Heart left ventricle (tissue), 16 donors: ENCODE data around the gene RAB6B. TPM values are rescaled to one million over a fixed set of nuclear protein-coding genes. Genes with fewer than 3 reads are reported as not detected.

Experiments
- ATAC-seq, 4 donors: fragments of 200-7000 bp; cut with Tn5 transposase; one replicate each; pipeline ENCODE4 v1.9.1; 2020 to 2022; ENCODE audit warnings: moderate library complexity in 4 of 4, mild to moderate bottlenecking in 3 of 4, moderate number of reproducible peaks in 1 of 4
- DNase-seq, 5 donors: peaks; one replicate each; pipeline ENCODE4 v3.0.0-alpha.2; 2020
- H3K27ac ChIP-seq, 12 donors: fragments of 200-600 bp; sonication (generic) in 4 of 12; one replicate each; pipeline versions ENCODE4 v1.5.0 to v1.8.0; 2016 to 2022; ENCODE audit warnings: mild to moderate bottlenecking in 2 of 12
- H3K27me3 ChIP-seq, 9 donors: fragments of 200-600 bp; sonication (generic) in 2 of 9; one replicate each; pipeline versions ENCODE4 v1.5.1 to v1.8.0; 2016 to 2022; ENCODE audit warnings: mild to moderate bottlenecking in 3 of 9
- H3K36me3 ChIP-seq, 9 donors: fragments of 200-600 bp; sonication (generic) in 2 of 9; one replicate each; pipeline versions ENCODE4 v1.5.0 to v1.8.0; 2018 to 2022; ENCODE audit warnings: mild to moderate bottlenecking in 2 of 9
- H3K4me1 ChIP-seq, 12 donors: fragments of 200-600 bp; sonication (generic) in 4 of 12; one replicate each; pipeline versions ENCODE4 v1.5.0 to v1.8.0; 2016 to 2022; ENCODE audit warnings: mild to moderate bottlenecking in 3 of 12
- H3K4me3 ChIP-seq, 12 donors: fragments of 200-600 bp; sonication (generic) in 4 of 12; one replicate each; pipeline versions ENCODE4 v1.5.0 to v1.8.0; 2017 to 2022; ENCODE audit warnings: mild to moderate bottlenecking in 9 of 12, moderate library complexity in 4 of 12
- H3K9me3 ChIP-seq, 12 donors: fragments of 200-600 bp; sonication (generic) in 4 of 12; one replicate each; pipeline versions ENCODE4 v1.5.0 to v1.8.0; 2016 to 2022; ENCODE audit warnings: mild to moderate bottlenecking in 1 of 12
- POLR2A ChIP-seq, 2 donors: fragments of 450-650 bp; IDR thresholded peaks; one replicate each; pipeline ENCODE4 v1.6.1; 2017; ENCODE audit warnings: antibody characterized with exemption in 2 of 2, mild to moderate bottlenecking in 2 of 2, moderate library complexity in 2 of 2
- WGBS, 4 donors: extraction: QIAGEN DNeasy Blood & Tissue Kit in 2 of 4; methylation state at CpG; one replicate each; pipeline versions ENCODE4 v1.1.5 to v1.1.7; 2013 to 2018; 5-methylcytosine and 5-hydroxymethylcytosine counted together
- intact Hi-C, 10 donors: fragments of 100-400 bp; cut with DNase I; formaldehyde crosslinking; loops; one replicate each; pipeline versions ENCODE4 v1.11.1 to v1.14.2; 2022
- polyA plus RNA-seq, 2 donors: library from polyadenylated mRNA; stranded (reverse); fragments of 200-250 nt; gene quantifications; one replicate each; pipeline ENCODE4 v1.2.3, GENCODE V29; 2013
- total RNA-seq, 9 donors: library from RNA; depleted of rRNA in 2 of 9; stranded (reverse); fragments of >200 nt in 2 of 9; fragmentation: NEBNext Ultra II Directional in 3 of 9; extraction: Animal tissue kit (Norgen Biotek cat#: 25700) in 3 of 9; gene quantifications; one replicate each; pipeline versions ENCODE4 v1.1.0 to v1.2.4, GENCODE V29; 2016 to 2023
- TF ChIP-seq, protein P1 (sequence below), 12 donors: fragments of 200-600 bp; sonication (generic) in 4 of 12; IDR thresholded peaks; one replicate each; pipeline versions ENCODE4 v1.5.0 to v1.8.0; 2018 to 2022; ENCODE audit warnings: antibody characterized with exemption in 12 of 12, mild to moderate bottlenecking in 5 of 12
- donor health status: ischemic (EF 13 %, LVEDD 7.1; RV severe dilation, severe dysfunction).
- donor health status: healthy with polysubstance abuse.
- donor health status: DM: no; HTN: yes; CAD: no.
- donor health status: DM: no; HTN: no; CAD: no.
- donor health status: ischemic (EF 25% LVEDD 6.9; RV normal size, moderate dysfunction).
- donor health status: ischemic (EF 25% LVEDD 5.7; RV mildly dilated, moderate dysfunction).
- donor health status: healthy.
- donor health status: DM: yes; HTN: yes; CAD: no.
- donor health status: ischemic (EF 35%, LVEDD 5.7; RV mildly dilated, moderate dysfunction).
- donor health status: nonischemic (EF 11% LVEDD 7.7; RV severe dilation, severe dysfunction).
- donor health status: DM: yes; HTN: yes; CAD: no.
- donor health status: PGD.
- donor health status: ischemic (EF 29% LVEDD 5.4; RV normal size, mild dysfunction).
- donor health status: nonischemic (EF 23%, LVEDD 6.1; RV moderate dilation, normal function).

RAB6B gene
- total and polyA plus RNA-seq, 11 donors = 12.4 to 57.2 (median 43.1) TPM

DNA sequence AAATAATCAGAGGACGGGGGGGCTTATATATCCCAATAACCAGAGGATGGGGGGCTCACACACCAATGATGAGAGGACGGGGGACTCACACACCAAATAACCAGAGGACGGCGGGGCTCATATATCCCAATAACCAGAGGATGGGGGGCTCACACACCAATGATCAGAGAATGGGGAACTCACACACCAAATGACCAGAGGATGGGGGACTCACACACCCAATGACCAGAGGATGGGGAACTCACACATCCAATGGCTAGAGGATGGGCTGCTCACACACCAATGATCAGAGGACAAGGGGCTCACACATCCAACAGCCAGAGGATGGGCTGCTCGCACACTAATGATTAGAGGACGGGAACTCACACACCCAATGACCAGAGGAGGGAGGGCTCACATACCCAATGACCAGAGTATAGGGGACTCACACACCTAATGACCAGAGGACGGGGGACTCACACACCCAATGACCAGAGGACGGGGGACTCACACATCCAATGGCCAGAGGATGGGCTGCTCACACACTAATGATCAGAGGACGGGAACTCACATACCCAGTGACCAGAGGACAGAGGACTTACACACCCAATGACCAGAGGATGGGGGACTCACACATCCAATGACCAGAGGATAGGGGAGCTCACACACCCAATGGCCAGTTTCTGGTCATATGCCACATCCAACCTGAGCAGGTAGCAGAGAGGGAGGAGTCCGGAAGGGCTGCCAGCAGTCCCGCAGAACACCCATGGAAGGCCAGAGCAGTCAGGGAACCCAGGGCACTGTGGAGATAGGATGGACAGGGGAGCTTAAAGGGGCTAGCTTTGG lies 10.6 kb downstream of the RAB6B start:
- ATAC-seq (no peak), DNase-seq (peak in 1 of 5 donors; percentile 9)
- Histone ChIP-seq H3K4me1 (peaks cover 0 to 41% (median 9%) of the 10 kb centered on the region in 12 donors), H3K36me3 (no peaks in the 10 kb centered on the region), H3K9me3 (peaks cover 0 to 8% (median 0%) of the 10 kb centered on the region in 12 donors), H3K27me3 (no peaks in the 10 kb centered on the region), H3K27ac (no peak overlapping the region), H3K4me3 (no peak overlapping the region)
- TF ChIP-seq, protein P1, sequence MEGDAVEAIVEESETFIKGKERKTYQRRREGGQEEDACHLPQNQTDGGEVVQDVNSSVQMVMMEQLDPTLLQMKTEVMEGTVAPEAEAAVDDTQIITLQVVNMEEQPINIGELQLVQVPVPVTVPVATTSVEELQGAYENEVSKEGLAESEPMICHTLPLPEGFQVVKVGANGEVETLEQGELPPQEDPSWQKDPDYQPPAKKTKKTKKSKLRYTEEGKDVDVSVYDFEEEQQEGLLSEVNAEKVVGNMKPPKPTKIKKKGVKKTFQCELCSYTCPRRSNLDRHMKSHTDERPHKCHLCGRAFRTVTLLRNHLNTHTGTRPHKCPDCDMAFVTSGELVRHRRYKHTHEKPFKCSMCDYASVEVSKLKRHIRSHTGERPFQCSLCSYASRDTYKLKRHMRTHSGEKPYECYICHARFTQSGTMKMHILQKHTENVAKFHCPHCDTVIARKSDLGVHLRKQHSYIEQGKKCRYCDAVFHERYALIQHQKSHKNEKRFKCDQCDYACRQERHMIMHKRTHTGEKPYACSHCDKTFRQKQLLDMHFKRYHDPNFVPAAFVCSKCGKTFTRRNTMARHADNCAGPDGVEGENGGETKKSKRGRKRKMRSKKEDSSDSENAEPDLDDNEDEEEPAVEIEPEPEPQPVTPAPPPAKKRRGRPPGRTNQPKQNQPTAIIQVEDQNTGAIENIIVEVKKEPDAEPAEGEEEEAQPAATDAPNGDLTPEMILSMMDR (IDR thresholded peaks at IDR 0.05) = no peak
- TF ChIP-seq POLR2A (IDR thresholded peaks at IDR 0.05) = no peak
- intact Hi-C loops = loop anchor here in 1 of 10 donors (5.0 kb wide), 1 partner anchor 38 kb away; no protein-coding TSS in a partner anchor
- 88 to 94% (median 93%) methylated on average over 11 of the region's 11 CpGs for WGBS, 4 donors

DNA sequence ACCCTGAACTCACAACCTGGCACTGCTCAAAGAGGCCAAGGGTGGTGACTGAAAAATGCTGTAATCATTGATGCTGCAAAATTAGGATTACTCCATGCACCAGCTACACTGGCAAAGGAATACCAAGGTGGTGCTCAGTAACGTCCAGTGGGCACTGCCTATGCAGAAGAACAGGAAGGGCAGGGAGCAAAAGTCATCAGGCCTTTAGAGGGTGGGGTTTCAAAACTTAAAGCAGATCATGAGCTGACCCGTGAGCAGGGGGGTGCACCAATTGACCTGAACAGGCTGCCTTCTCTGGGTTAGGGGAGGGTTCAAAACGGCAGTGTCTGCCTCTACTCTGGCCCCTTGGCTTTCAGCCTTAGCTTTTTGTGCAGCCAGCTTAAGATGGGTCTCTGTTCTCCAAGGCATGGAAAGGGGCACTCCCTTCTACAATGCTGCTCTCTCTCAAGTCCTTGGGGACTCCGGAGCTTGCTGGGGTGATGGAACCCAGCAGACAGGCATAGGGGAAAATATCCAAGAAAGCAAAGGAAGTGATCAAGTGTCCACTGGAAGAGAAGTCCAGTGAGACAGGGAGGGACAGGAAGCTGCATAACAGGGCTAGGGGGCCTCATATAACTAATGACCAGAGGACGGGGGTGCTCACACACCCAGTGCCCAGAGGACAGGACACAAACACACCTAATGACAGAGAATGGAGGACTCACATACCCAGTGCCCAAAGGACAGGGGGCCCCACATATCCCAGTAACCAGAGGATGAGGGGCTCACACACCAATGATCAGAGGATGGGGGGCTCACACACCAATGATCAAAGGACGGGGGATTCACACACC lies 11.4 kb downstream of the RAB6B start:
- H3K27ac ChIP-seq = no peak overlapping the region
- H3K4me3 ChIP-seq = no peak overlapping the region
- WGBS, 4 donors = 72 to 80% (median 76%) methylated on average over 6 of the region's 6 CpGs
- ATAC-seq (no peak), DNase-seq (peak in 1 of 5 donors; percentile 4)
- no peaks in the 10 kb centered on the region for H3K36me3 ChIP-seq
- peaks cover 0 to 41% (median 9%) of the 10 kb centered on the region in 12 donors for H3K4me1 ChIP-seq
- intact Hi-C loops = loop anchor here in 1 of 10 donors (5.0 kb wide), 1 partner anchor 37 kb away; no protein-coding TSS in a partner anchor
- TF ChIP-seq, protein P1 (IDR thresholded peaks at IDR 0.05) = no peak
- H3K27me3 ChIP-seq = no peaks in the 10 kb centered on the region
- H3K9me3 ChIP-seq = peaks cover 0 to 9% (median 0%) of the 10 kb centered on the region in 12 donors

DNA sequence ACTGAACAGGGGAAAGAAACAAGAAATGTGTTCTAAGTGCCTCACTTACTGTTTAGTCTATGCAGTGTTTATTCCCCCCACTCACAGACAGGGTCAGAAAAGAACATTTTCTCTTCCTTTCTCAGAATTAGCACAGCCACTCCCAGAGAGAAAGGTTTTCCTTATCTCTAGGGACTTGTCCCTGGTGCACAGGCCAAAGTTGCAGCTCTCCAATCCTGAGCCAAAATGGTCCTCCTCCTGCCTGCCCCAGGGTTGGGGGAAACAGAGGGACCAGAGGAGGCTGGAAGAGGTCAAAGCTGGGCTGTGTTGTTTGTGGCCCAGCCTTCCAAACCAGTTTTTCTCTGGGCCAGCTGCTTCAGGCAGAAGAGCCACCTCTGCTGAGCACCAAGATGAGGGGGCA lies 12.0 kb downstream of the RAB6B start:
- peak in 1 of 4 donors; percentile 32 for ATAC-seq
- no peak overlapping the region for H3K4me3 ChIP-seq
- peak in 1 of 5 donors; percentile 7 for DNase-seq
- H3K27me3 ChIP-seq = no peaks in the 10 kb centered on the region
- no peaks in the 10 kb centered on the region for H3K36me3 ChIP-seq
- intact Hi-C loops = loop anchor here in 1 of 10 donors (5.0 kb wide), 1 partner anchor 36 kb away; no protein-coding TSS in a partner anchor
- H3K9me3 ChIP-seq = peaks cover 0 to 16% (median 2%) of the 10 kb centered on the region in 12 donors
- TF ChIP-seq, protein P1 (IDR thresholded peaks at IDR 0.05) = no peak
- no peak for TF ChIP-seq POLR2A (IDR thresholded peaks at IDR 0.05)
- peaks cover 0 to 38% (median 9%) of the 10 kb centered on the region in 12 donors for H3K4me1 ChIP-seq
- no peak overlapping the region for H3K27ac ChIP-seq
